Glutamatergic neuron (in vitro differentiated cells): ENCODE results near the gene TTLL6. TPM values are rescaled to one million over a fixed set of nuclear protein-coding genes. Genes with fewer than 3 reads are reported as not detected.

Experiments
- DNase-seq: peaks from one replicate; pipeline ENCODE4 v3.0.0; 2022
- H3K27ac Mint-ChIP-seq: one replicate; pipeline ENCODE4 v1.8.0; 2020; ENCODE audit warnings: mild to moderate bottlenecking, mixed read lengths, inconsistent platforms; ENCODE audit not compliant: unreplicated experiment
- H3K27me3 Mint-ChIP-seq: one replicate; pipeline ENCODE4 v1.8.0; 2020; ENCODE audit warnings: mild to moderate bottlenecking, moderate library complexity, mixed read lengths, inconsistent platforms; ENCODE audit not compliant: unreplicated experiment
- H3K36me3 Mint-ChIP-seq: one replicate; pipeline ENCODE4 v1.8.0; 2020; ENCODE audit warnings: mild to moderate bottlenecking, mixed read lengths, inconsistent platforms; ENCODE audit not compliant: unreplicated experiment
- H3K4me1 Mint-ChIP-seq: one replicate; pipeline ENCODE4 v1.8.0; 2020; ENCODE audit warnings: mild to moderate bottlenecking, low read depth, mixed read lengths, inconsistent platforms; ENCODE audit not compliant: unreplicated experiment
- H3K4me3 Mint-ChIP-seq: one replicate; pipeline ENCODE4 v1.8.0; 2020; ENCODE audit warnings: mild to moderate bottlenecking, mixed read lengths, inconsistent platforms; ENCODE audit not compliant: unreplicated experiment
- H3K9me3 Mint-ChIP-seq: one replicate; pipeline ENCODE4 v1.8.0; 2020; ENCODE audit warnings: mild to moderate bottlenecking, moderate library complexity, mixed read lengths, inconsistent platforms; ENCODE audit not compliant: unreplicated experiment
- CTCF ChIP-seq: fragments of 200-600 bp; sonication (generic); IDR thresholded peaks from one replicate; pipeline ENCODE4 v1.5.0; 2021; ENCODE audit not compliant: partially characterized antibody, unreplicated experiment
- total RNA-seq: library from RNA; stranded (reverse); fragmentation: NEBNext Ultra II Directional; extraction: Animal tissue kit (Norgen Biotek cat#: 25700); gene quantifications from one replicate; pipeline ENCODE4 v1.2.1, GENCODE V29; 2021; ENCODE audit not compliant: unreplicated experiment

Gene TTLL6
- total RNA-seq, 1 donor from 2014 or later = 35.4 TPM

- Mint-ChIP-seq H3K4me3 (no peak overlapping the region), H3K27ac (no peak overlapping the region), H3K4me1 (no peaks in the 10 kb centered on the region), H3K36me3 (peaks cover 5% of the 10 kb centered on the region), H3K27me3 (peaks cover 2% of the 10 kb centered on the region), H3K9me3 (no peaks in the 10 kb centered on the region)
- TF ChIP-seq CTCF = no peak
- no peak for DNase-seq
These were observed 40.4 kb downstream of the TTLL6 start for GRCh38 chr17:48776602-48777001.

DNA sequence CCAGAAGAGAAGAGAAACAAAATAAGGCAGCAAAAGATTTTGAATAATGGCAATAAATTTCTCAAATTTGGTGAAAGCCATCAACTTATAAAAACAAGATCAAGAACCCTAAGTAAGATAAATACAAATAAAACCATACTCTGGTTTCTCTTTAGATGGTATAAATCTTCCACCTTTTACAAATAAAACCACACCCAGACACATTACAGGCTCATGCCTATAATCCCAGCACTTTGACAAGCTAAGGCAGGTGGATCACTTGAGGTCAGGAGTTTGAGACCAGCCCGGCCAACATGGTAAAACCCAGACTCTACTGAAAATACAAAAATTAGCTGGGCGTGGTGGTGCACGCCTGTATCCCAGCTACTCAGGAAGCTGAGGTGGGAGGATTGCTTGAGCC, 43.8 kb downstream of the TTLL6 start:
- H3K27ac Mint-ChIP-seq = no peak overlapping the region
- no peaks in the 10 kb centered on the region for H3K4me1 Mint-ChIP-seq
- H3K4me3 Mint-ChIP-seq = no peak overlapping the region
- no peak for TF ChIP-seq CTCF
- no peak for DNase-seq
- H3K9me3 Mint-ChIP-seq = no peaks in the 10 kb centered on the region
- peaks cover 2% of the 10 kb centered on the region for H3K27me3 Mint-ChIP-seq
- peaks cover 9% of the 10 kb centered on the region for H3K36me3 Mint-ChIP-seq

DNA sequence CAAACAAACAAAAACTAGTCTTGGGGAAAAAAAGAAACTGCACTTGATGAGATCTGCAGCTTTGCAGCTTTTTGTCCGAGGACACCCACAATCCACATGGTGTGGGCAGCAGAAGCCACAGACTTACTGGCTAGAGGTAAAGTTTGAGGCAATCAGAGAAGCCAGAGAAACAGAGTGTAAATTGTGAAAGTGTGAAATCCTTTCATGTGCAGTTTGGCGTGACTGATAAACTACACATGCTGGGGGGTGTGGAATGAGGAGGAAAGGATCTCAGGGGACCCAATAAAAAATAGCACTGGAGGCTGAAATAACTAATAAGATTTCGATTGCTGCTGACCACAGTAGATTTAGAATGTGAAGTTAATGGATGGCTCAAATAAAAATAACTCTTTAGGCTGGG, 46.1 kb downstream of the TTLL6 start:
- Mint-ChIP-seq H3K36me3 (peaks cover 12% of the 10 kb centered on the region), H3K4me3 (no peak overlapping the region), H3K9me3 (no peaks in the 10 kb centered on the region), H3K4me1 (no peaks in the 10 kb centered on the region), H3K27me3 (peaks cover 3% of the 10 kb centered on the region), H3K27ac (no peak overlapping the region)
- no peak for TF ChIP-seq CTCF
- no peak for DNase-seq

DNA sequence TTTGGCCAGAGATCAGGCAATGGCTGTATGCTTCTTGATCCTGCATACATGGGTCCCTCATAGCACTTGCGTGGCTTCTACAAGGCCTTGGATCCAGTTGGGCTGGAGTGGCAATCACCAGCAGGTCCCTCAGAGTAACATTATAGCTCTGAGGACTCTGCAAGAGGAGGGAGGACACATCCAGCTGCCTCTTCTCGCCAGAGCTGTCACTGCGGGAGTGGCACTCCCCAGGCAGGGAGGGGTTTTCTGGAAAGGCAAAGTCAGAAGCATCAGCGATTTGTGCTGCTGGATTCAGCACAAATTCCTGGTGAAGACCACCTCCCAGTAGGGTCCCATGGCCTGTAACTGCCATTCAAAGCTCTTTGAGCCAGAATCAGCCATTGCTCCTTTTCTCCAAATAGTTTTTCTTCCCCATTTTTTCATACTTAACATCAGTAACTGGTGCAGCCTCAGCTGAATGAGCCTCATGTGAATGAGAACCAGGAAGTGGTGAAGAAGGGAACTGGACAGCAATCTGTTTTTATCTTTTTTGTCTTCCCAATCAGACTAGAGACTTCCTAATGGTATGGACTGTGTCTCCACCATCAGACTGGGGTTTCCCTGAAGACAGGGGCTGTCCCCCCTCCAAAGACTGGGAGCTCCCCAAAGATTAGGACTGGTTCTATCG, 47.9 kb downstream of the TTLL6 start:
- no peak for TF ChIP-seq CTCF
- Mint-ChIP-seq H3K36me3 (peaks cover 8% of the 10 kb centered on the region), H3K9me3 (no peaks in the 10 kb centered on the region), H3K4me1 (no peaks in the 10 kb centered on the region), H3K4me3 (no peak overlapping the region), H3K27ac (no peak overlapping the region), H3K27me3 (peaks cover 2% of the 10 kb centered on the region)
- DNase-seq = no peak

GRCh38 chr17:48767263-48767774, 49.7 kb downstream of the TTLL6 start:
- no peak for TF ChIP-seq CTCF
- H3K9me3 Mint-ChIP-seq = no peaks in the 10 kb centered on the region
- no peak overlapping the region for H3K27ac Mint-ChIP-seq
- H3K4me1 Mint-ChIP-seq = no peaks in the 10 kb centered on the region
- DNase-seq = no peak
- H3K27me3 Mint-ChIP-seq = peaks cover 5% of the 10 kb centered on the region
- H3K4me3 Mint-ChIP-seq = no peak overlapping the region
- H3K36me3 Mint-ChIP-seq = peaks cover 17% of the 10 kb centered on the region
